WTC11 (cell line): ENCODE measurements around the gene GCFC2.

Source experiments
- CBFB ChIP-seq: sonication (generic); formaldehyde crosslinking; IDR thresholded peaks from 2 replicates; pipeline ENCODE4 v1.8.1; 2022; ENCODE audit warnings: mild to moderate bottlenecking, low read depth, missing genetic modification reagents
- NFE2L1 ChIP-seq: sonication (generic); formaldehyde crosslinking; IDR thresholded peaks from 2 replicates; pipeline ENCODE4 v1.8.1; 2023; ENCODE audit warnings: missing genetic modification reagents
- ZBTB21 ChIP-seq: sonication (generic); formaldehyde crosslinking; IDR thresholded peaks from 2 replicates; pipeline ENCODE4 v1.8.1; 2023; ENCODE audit warnings: mild to moderate bottlenecking, missing genetic modification reagents, borderline replicate concordance
- TF ChIP-seq, protein P1 (sequence below): fragments of 200-600 bp; IDR thresholded peaks from 2 replicates; pipeline ENCODE4 v1.8.0; 2022; ENCODE audit warnings: antibody characterized with exemption

DNA sequence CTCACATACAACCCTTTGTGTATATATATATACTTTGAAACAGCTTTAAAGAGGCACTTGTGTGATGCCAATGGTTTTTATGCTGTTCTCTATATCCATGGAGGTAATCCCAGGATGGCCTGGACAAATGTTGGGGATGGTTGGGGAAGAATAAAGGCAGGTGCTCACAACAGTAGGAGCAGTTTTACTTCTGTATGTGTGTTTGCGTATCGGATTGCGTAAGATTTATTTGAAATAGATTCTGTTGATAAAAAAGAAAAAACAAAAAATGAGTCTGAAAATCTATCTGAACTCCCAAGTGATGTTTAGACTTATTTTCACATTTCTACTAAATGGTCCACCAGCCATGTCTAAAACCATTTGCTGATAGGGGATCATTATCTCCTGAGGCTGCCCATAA, 34.8 kb downstream of the GCFC2 start:
- TF ChIP-seq, protein P1, sequence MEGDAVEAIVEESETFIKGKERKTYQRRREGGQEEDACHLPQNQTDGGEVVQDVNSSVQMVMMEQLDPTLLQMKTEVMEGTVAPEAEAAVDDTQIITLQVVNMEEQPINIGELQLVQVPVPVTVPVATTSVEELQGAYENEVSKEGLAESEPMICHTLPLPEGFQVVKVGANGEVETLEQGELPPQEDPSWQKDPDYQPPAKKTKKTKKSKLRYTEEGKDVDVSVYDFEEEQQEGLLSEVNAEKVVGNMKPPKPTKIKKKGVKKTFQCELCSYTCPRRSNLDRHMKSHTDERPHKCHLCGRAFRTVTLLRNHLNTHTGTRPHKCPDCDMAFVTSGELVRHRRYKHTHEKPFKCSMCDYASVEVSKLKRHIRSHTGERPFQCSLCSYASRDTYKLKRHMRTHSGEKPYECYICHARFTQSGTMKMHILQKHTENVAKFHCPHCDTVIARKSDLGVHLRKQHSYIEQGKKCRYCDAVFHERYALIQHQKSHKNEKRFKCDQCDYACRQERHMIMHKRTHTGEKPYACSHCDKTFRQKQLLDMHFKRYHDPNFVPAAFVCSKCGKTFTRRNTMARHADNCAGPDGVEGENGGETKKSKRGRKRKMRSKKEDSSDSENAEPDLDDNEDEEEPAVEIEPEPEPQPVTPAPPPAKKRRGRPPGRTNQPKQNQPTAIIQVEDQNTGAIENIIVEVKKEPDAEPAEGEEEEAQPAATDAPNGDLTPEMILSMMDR: no peak
- TF ChIP-seq ZBTB21 (CRISPR knock-in tag) (no peak), NFE2L1 (CRISPR knock-in tag) (no peak), CBFB (CRISPR knock-in tag) (no peak)
